SK-N-SH (cell line): ENCODE measurements around the gene BCL2L11. TPM values are rescaled to one million over a fixed set of nuclear protein-coding genes. Genes with fewer than 3 reads are reported as not detected.

ENCODE experiments used
- CTCF ChIA-PET: fragments of 300-600, 350-600 bp; formaldehyde crosslinking; extraction: SDS; loops from one replicate; lab custom pipeline; 2021; lab: Yijun Ruan, JAX
- POLR2A ChIA-PET: fragments of 350-600 bp; sonication (Branson Sonifier 250); formaldehyde crosslinking; extraction: SDS; loops from one replicate; lab custom pipeline; 2020; ENCODE audit warnings: antibody characterized with exemption, inconsistent platforms; lab: Yijun Ruan, JAX
- DNase-seq: peaks from one replicate; pipeline ENCODE4 v3.0.0; 2012
- H2AFZ ChIP-seq: fragments of 200-600 bp; sonication (generic); 2 replicates; pipeline ENCODE4 v1.8.1; 2016; ENCODE audit warnings: antibody characterized with exemption, mild to moderate bottlenecking, low read depth
- H3F3A ChIP-seq: fragments of 200-600 bp; sonication (generic); replicated peaks from 2 replicates; pipeline ENCODE3; 2016; ENCODE audit warnings: antibody characterized with exemption, mild to moderate bottlenecking; ENCODE audit not compliant: insufficient read depth
- H3K27ac ChIP-seq, 2 experiments: fragments of 200-500 bp in 1 of 2; fragments of 200-600 bp in 1 of 2; sonication (Bioruptor generic) in 1 of 2; sonication (generic), shearing (Covaris generic) in 1 of 2; 2 replicates each; pipeline versions ENCODE4 v1.5.1 to v1.6.1; 2014 to 2016; ENCODE audit warnings: low read depth in 2 of 2, inconsistent platforms in 1 of 2, low read length in 1 of 2, mild to moderate bottlenecking in 1 of 2, mixed read lengths in 1 of 2
- H3K27me3 ChIP-seq: fragments of 200-600 bp; sonication (generic), shearing (Covaris generic); 2 replicates; pipeline ENCODE4 v1.6.1; 2016; ENCODE audit warnings: mixed run types; ENCODE audit not compliant: insufficient read depth
- H3K36me3 ChIP-seq, 2 experiments: fragments of 200-500 bp in 1 of 2; fragments of 200-600 bp in 1 of 2; sonication (Bioruptor generic) in 1 of 2; sonication (generic) in 1 of 2; replicated peaks in 1 of 2; 2 replicates each; pipeline versions ENCODE3 to v1.5.1; 2014 to 2016; ENCODE audit warnings: low read length in 1 of 2, mild to moderate bottlenecking in 1 of 2; ENCODE audit not compliant: insufficient read depth in 2 of 2, control insufficient read depth in 1 of 2
- H3K4me1 ChIP-seq, 2 experiments: fragments of 200-500 bp in 1 of 2; fragments of 200-600 bp in 1 of 2; sonication (Bioruptor generic) in 1 of 2; sonication (generic), shearing (Covaris generic) in 1 of 2; 2 replicates each; pipeline versions ENCODE4 v1.5.1 to v1.6.1; 2014 to 2016; ENCODE audit warnings: low read depth in 1 of 2, low read length in 1 of 2, mixed run types in 1 of 2; ENCODE audit not compliant: insufficient read depth in 2 of 2, control insufficient read depth in 1 of 2
- H3K4me2 ChIP-seq: fragments of 200-600 bp; sonication (generic), shearing (Covaris generic); 2 replicates; pipeline ENCODE4 v1.6.1; 2017; ENCODE audit warnings: mixed run types
- H3K4me3 ChIP-seq, 2 experiments: fragments of 200-500 bp in 1 of 2; fragments of 200-600 bp in 1 of 2; sonication (Bioruptor generic) in 1 of 2; sonication (generic), shearing (Covaris generic) in 1 of 2; 2 replicates each; pipeline versions ENCODE4 v1.5.1 to v1.8.1; 2014 to 2016; ENCODE audit warnings: low read depth in 2 of 2, inconsistent platforms in 1 of 2, low read length in 1 of 2, mild to moderate bottlenecking in 1 of 2, mixed read lengths in 1 of 2, moderate library complexity in 1 of 2
- H3K79me2 ChIP-seq: fragments of 200-600 bp; sonication (generic); 2 replicates; pipeline ENCODE4 v1.8.1; 2017; ENCODE audit warnings: mild to moderate bottlenecking; ENCODE audit not compliant: insufficient read depth
- H3K9ac ChIP-seq: fragments of 200-600 bp; sonication (generic); 2 replicates; pipeline ENCODE4 v1.6.1; 2017; ENCODE audit warnings: mixed run types
- H3K9me2 ChIP-seq: fragments of 200-600 bp; sonication (generic); 2 replicates; pipeline ENCODE4 v1.6.1; 2017; ENCODE audit warnings: mixed run types
- H3K9me3 ChIP-seq: fragments of 200-600 bp; sonication (generic); 2 replicates; pipeline ENCODE4 v1.6.1; 2017; ENCODE audit warnings: mixed run types, mild to moderate bottlenecking, moderate library complexity
- H4K20me1 ChIP-seq: fragments of 200-600 bp; sonication (generic); 2 replicates; pipeline ENCODE4 v1.6.1; 2017; ENCODE audit warnings: mild to moderate bottlenecking, mixed run types; ENCODE audit not compliant: insufficient read depth
- CHD2 ChIP-seq: fragments of 150-350 bp; IDR thresholded peaks from 2 replicates; pipeline ENCODE4 v1.6.1; 2018; ENCODE audit warnings: low read length; ENCODE audit not compliant: partially characterized antibody
- EP300 ChIP-seq, 2 experiments: IDR thresholded peaks; 2 replicates each; pipeline versions ENCODE4 v1.4.0 to v1.6.1; 2012; ENCODE audit warnings: borderline replicate concordance in 1 of 2, low read depth in 1 of 2, low read length in 1 of 2
- EZH2phosphoT487 ChIP-seq: fragments of 200-600 bp; sonication (generic); IDR thresholded peaks from 2 replicates; pipeline ENCODE4 v1.6.1; 2017; ENCODE audit warnings: low read depth, mixed run types, mild to moderate bottlenecking, antibody characterized with exemption, moderate library complexity, borderline replicate concordance
- MEF2A ChIP-seq: IDR thresholded peaks from 2 replicates; pipeline ENCODE4 v1.4.0; 2012; ENCODE audit warnings: low read depth, borderline replicate concordance
- NFIC ChIP-seq: IDR thresholded peaks from 2 replicates; pipeline ENCODE4 v1.4.0; 2012; ENCODE audit warnings: borderline replicate concordance
- NRF1 ChIP-seq: IDR thresholded peaks from 2 replicates; pipeline ENCODE4 v1.6.1; 2012; ENCODE audit warnings: low read depth, mild to moderate bottlenecking, low read length
- RAD21 ChIP-seq: IDR thresholded peaks from 2 replicates; pipeline ENCODE4 v1.6.1; 2012; ENCODE audit warnings: mild to moderate bottlenecking, low read length
- RCOR1 ChIP-seq: fragments of 150-350 bp; IDR thresholded peaks from 2 replicates; pipeline ENCODE4 v1.6.1; 2017; ENCODE audit warnings: antibody characterized with exemption, low read length
- SIN3A ChIP-seq: IDR thresholded peaks from 2 replicates; pipeline ENCODE4 v1.6.1; 2012; ENCODE audit warnings: low read depth, mild to moderate bottlenecking, low read length, moderate library complexity, borderline replicate concordance
- SMC3 ChIP-seq: IDR thresholded peaks from 2 replicates; pipeline ENCODE4 v1.6.1; 2012; ENCODE audit warnings: low read depth, low read length, improper control_type of control experiment
- YY1 ChIP-seq: IDR thresholded peaks from 2 replicates; pipeline ENCODE4 v1.4.0; 2012; ENCODE audit warnings: low read depth, mild to moderate bottlenecking
- WGBS: methylation state at CpG from one replicate; pipeline ENCODE4 v1.1.6; 2017; ENCODE audit warnings: low lambda C conversion rate; 5-methylcytosine and 5-hydroxymethylcytosine counted together
- polyA plus RNA-seq, 3 experiments: library from polyadenylated mRNA; depleted of rRNA; stranded (reverse); fragments of >200 nt; gene quantifications; 2 replicates each; pipeline ENCODE4 v1.2.3, GENCODE V29; 2012
- TF ChIP-seq, protein P1 (sequence below): IDR thresholded peaks from 2 replicates; pipeline ENCODE4 v1.6.1; 2012; ENCODE audit warnings: mild to moderate bottlenecking, low read depth, low read length, moderate library complexity
- TF ChIP-seq, protein P2 (sequence below): fragments of 150-350 bp; IDR thresholded peaks from 2 replicates; pipeline ENCODE4 v1.6.1; 2017; ENCODE audit warnings: antibody characterized with exemption, low read length, low read depth, borderline replicate concordance
- TF ChIP-seq, protein P3 (sequence below): IDR thresholded peaks from 2 replicates; pipeline ENCODE4 v1.4.0; 2012; ENCODE audit warnings: low read depth, borderline replicate concordance
- TF ChIP-seq, protein P4 (sequence below): fragments of 200-600 bp; sonication (generic); IDR thresholded peaks from 2 replicates; pipeline ENCODE4 v1.6.1; 2017; ENCODE audit warnings: antibody characterized with exemption, mild to moderate bottlenecking, moderate library complexity

The BCL2L11 gene
- polyA plus RNA-seq, 1 of the 3 experiments (the other 2 are of a cell fraction), result 3.3 TPM

DNA sequence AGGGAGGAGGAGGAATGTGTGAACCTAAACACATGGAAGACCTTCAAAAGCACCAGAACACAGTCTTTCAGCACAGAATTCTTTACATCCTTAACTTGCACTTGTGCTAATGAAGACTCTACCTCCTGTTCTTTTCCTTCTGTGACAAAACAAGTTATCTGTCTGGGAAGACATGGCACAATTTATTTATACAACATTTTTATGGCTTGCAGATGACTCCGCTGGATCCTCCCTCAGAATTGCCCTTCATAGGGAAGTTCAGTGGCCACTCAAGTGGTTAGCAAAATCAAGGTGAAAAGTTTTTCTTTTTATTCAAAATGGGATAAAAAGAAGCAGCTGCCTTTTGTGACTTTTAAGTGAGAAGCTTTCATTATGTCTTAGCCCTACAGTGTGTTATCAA, 21.4 kb downstream of the BCL2L11 start:
- Histone ChIP-seq H3K9me3 (no peaks in the 10 kb centered on the region), H3K4me3 (no peak overlapping the region), H3K27ac (no peak overlapping the region), H3F3A (no peaks in the 10 kb centered on the region), H4K20me1 (no peaks in the 10 kb centered on the region; the same call in 1 of the 2 replicates), H3K9me2 (no peaks in the 10 kb centered on the region), H3K79me2 (0 out of 2 replicates have a peak, but pooled peaks cover 4% of the 10 kb centered on the region), H3K27me3 (no peaks in the 10 kb centered on the region), H2AFZ (no peak overlapping the region), H3K9ac (no peak overlapping the region), H3K4me1 (peaks cover 4 to 21% of the 10 kb centered on the region in 2 experiments; a peak in 2 of 4 replicates), H3K36me3 (peaks cover 0 to 15% of the 10 kb centered on the region in 2 experiments), H3K4me2 (no peak overlapping the region)
- whole genome bisulfite sequencing, result 85% methylated on average over 1 of the region's 1 CpG
- no peak for TF ChIP-seq EP300 (IDR thresholded peaks at IDR 0.05; ENCODE audit: borderline replicate concordance in 1 of 2, low read depth in 1 of 2, low read length in 1 of 2)
- TF ChIP-seq, protein P1, sequence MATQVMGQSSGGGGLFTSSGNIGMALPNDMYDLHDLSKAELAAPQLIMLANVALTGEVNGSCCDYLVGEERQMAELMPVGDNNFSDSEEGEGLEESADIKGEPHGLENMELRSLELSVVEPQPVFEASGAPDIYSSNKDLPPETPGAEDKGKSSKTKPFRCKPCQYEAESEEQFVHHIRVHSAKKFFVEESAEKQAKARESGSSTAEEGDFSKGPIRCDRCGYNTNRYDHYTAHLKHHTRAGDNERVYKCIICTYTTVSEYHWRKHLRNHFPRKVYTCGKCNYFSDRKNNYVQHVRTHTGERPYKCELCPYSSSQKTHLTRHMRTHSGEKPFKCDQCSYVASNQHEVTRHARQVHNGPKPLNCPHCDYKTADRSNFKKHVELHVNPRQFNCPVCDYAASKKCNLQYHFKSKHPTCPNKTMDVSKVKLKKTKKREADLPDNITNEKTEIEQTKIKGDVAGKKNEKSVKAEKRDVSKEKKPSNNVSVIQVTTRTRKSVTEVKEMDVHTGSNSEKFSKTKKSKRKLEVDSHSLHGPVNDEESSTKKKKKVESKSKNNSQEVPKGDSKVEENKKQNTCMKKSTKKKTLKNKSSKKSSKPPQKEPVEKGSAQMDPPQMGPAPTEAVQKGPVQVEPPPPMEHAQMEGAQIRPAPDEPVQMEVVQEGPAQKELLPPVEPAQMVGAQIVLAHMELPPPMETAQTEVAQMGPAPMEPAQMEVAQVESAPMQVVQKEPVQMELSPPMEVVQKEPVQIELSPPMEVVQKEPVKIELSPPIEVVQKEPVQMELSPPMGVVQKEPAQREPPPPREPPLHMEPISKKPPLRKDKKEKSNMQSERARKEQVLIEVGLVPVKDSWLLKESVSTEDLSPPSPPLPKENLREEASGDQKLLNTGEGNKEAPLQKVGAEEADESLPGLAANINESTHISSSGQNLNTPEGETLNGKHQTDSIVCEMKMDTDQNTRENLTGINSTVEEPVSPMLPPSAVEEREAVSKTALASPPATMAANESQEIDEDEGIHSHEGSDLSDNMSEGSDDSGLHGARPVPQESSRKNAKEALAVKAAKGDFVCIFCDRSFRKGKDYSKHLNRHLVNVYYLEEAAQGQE, result no peak
- no peak for TF ChIP-seq CHD2
- TF ChIP-seq YY1, result no peak
- TF ChIP-seq SIN3A, result no peak
- TF ChIP-seq, protein P2, sequence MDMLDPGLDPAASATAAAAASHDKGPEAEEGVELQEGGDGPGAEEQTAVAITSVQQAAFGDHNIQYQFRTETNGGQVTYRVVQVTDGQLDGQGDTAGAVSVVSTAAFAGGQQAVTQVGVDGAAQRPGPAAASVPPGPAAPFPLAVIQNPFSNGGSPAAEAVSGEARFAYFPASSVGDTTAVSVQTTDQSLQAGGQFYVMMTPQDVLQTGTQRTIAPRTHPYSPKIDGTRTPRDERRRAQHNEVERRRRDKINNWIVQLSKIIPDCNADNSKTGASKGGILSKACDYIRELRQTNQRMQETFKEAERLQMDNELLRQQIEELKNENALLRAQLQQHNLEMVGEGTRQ, result no peak
- no peak for TF ChIP-seq NRF1
- TF ChIP-seq RAD21, result no peak
- TF ChIP-seq EZH2phosphoT487, result no peak
- TF ChIP-seq, protein P3, sequence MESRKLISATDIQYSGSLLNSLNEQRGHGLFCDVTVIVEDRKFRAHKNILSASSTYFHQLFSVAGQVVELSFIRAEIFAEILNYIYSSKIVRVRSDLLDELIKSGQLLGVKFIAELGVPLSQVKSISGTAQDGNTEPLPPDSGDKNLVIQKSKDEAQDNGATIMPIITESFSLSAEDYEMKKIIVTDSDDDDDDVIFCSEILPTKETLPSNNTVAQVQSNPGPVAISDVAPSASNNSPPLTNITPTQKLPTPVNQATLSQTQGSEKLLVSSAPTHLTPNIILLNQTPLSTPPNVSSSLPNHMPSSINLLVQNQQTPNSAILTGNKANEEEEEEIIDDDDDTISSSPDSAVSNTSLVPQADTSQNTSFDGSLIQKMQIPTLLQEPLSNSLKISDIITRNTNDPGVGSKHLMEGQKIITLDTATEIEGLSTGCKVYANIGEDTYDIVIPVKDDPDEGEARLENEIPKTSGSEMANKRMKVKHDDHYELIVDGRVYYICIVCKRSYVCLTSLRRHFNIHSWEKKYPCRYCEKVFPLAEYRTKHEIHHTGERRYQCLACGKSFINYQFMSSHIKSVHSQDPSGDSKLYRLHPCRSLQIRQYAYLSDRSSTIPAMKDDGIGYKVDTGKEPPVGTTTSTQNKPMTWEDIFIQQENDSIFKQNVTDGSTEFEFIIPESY, result no peak
- TF ChIP-seq MEF2A, result no peak
- TF ChIP-seq, protein P4, sequence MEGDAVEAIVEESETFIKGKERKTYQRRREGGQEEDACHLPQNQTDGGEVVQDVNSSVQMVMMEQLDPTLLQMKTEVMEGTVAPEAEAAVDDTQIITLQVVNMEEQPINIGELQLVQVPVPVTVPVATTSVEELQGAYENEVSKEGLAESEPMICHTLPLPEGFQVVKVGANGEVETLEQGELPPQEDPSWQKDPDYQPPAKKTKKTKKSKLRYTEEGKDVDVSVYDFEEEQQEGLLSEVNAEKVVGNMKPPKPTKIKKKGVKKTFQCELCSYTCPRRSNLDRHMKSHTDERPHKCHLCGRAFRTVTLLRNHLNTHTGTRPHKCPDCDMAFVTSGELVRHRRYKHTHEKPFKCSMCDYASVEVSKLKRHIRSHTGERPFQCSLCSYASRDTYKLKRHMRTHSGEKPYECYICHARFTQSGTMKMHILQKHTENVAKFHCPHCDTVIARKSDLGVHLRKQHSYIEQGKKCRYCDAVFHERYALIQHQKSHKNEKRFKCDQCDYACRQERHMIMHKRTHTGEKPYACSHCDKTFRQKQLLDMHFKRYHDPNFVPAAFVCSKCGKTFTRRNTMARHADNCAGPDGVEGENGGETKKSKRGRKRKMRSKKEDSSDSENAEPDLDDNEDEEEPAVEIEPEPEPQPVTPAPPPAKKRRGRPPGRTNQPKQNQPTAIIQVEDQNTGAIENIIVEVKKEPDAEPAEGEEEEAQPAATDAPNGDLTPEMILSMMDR, result no peak
- TF ChIP-seq SMC3, result no peak
- no peak for TF ChIP-seq RCOR1
- TF ChIP-seq NFIC, result no peak
- POLR2A ChIA-PET, result no interaction called here
- CTCF ChIA-PET, result interaction anchor here (7.1 kb wide), 1 partner anchor 9 kb away, joined by 31 read pairs; no protein-coding TSS in a partner anchor
- no peak for DNase-seq
